ENCODE data around the gene SLC27A4. TPM values are rescaled to one million over a fixed set of nuclear protein-coding genes. Genes with fewer than 3 reads are reported as not detected.
"Not testable (repeated sequence)": the region's sequence is repeated elsewhere in the genome, so short reads cannot be mapped to it uniquely, and the experiment has no call there.

Gene SLC27A4
- total RNA-seq, 1 experiment from 2014 or later: 49.0 TPM

- DNase-seq (ENCODE audit: low spot score): no peak
- in situ Hi-C loops (cut with HindIII; ENCODE audit: low sequenced_read_pairs): no loop called here
These were observed 17.1 kb upstream of the SLC27A4 start for GRCh38 chr9:128323212-128323730.

GRCh38 chr9:128323791-128324190 lies 16.5 kb upstream of the SLC27A4 start:
- DNase-seq (ENCODE audit: low spot score): no peak
- in situ Hi-C loops (cut with HindIII; ENCODE audit: low sequenced_read_pairs): no loop called here

- DNase-seq (ENCODE audit: low spot score): no peak
- in situ Hi-C loops (cut with HindIII; ENCODE audit: low sequenced_read_pairs): no loop called here
These were observed 15.9 kb upstream of the SLC27A4 start for GRCh38 chr9:128324401-128324800.

- no peak for DNase-seq (ENCODE audit: low spot score)
- in situ Hi-C loops (cut with HindIII; ENCODE audit: low sequenced_read_pairs): no loop called here
These were observed 14.7 kb upstream of the SLC27A4 start for GRCh38 chr9:128325629-128326028.

GRCh38 chr9:128333451-128333869 lies 6.9 kb upstream of the SLC27A4 start:
- in situ Hi-C loops (cut with HindIII; ENCODE audit: low sequenced_read_pairs): no loop called here
- no peak for DNase-seq (ENCODE audit: low spot score)

GRCh38 chr9:128335161-128335560 lies 5.2 kb upstream of the SLC27A4 start:
- no peak for DNase-seq (ENCODE audit: low spot score)
- in situ Hi-C loops (cut with HindIII; ENCODE audit: low sequenced_read_pairs): no loop called here

GRCh38 chr9:128335914-128336313 lies 4.4 kb upstream of the SLC27A4 start:
- DNase-seq (ENCODE audit: low spot score): no peak
- in situ Hi-C loops (cut with HindIII; ENCODE audit: low sequenced_read_pairs): no loop called here

- no peak for DNase-seq (ENCODE audit: low spot score)
- in situ Hi-C loops (cut with HindIII; ENCODE audit: low sequenced_read_pairs): no loop called here
These were observed 2.4 kb upstream of the SLC27A4 start for GRCh38 chr9:128337936-128338335.

GRCh38 chr9:128338852-128339614 lies 1.3 kb upstream of the SLC27A4 start:
- in situ Hi-C loops (cut with HindIII; ENCODE audit: low sequenced_read_pairs); DNase-seq (ENCODE audit: low spot score): not testable (repeated sequence)

GRCh38 chr9:128340691-128341434 lies 536 bp downstream of the SLC27A4 start:
- in situ Hi-C loops (cut with HindIII; ENCODE audit: low sequenced_read_pairs): no loop called here
- DNase-seq (ENCODE audit: low spot score): no peak

- in situ Hi-C loops (cut with HindIII; ENCODE audit: low sequenced_read_pairs): no loop called here
- DNase-seq (ENCODE audit: low spot score): peak; percentile 81
These were observed 1.1 kb downstream of the SLC27A4 start for GRCh38 chr9:128341435-128341849.

- in situ Hi-C loops (cut with HindIII; ENCODE audit: low sequenced_read_pairs): no loop called here
- no peak for DNase-seq (ENCODE audit: low spot score)
These were observed 2.8 kb downstream of the SLC27A4 start for GRCh38 chr9:128342971-128343680.

- in situ Hi-C loops (cut with HindIII; ENCODE audit: low sequenced_read_pairs): no loop called here
These were observed 3.5 kb downstream of the SLC27A4 start for GRCh38 chr9:128343855-128344254.

GRCh38 chr9:128344931-128345605 lies 4.7 kb downstream of the SLC27A4 start:
- no peak for DNase-seq (ENCODE audit: low spot score)
- in situ Hi-C loops (cut with HindIII; ENCODE audit: low sequenced_read_pairs): no loop called here

More at GRCh38 chr9:128343855-128344254, 3.5 kb downstream of the SLC27A4 start:
- DNase-seq (ENCODE audit: low spot score): no peak

GRCh38 chr9:128349125-128349524 lies 8.8 kb downstream of the SLC27A4 start:
- in situ Hi-C loops (cut with HindIII; ENCODE audit: low sequenced_read_pairs): no loop called here
- no peak for DNase-seq (ENCODE audit: low spot score)

GRCh38 chr9:128349772-128350171 lies 9.4 kb downstream of the SLC27A4 start:
- DNase-seq (ENCODE audit: low spot score): no peak

GRCh38 chr9:128355451-128355850 lies 15.1 kb downstream of the SLC27A4 start:
- in situ Hi-C loops (cut with HindIII; ENCODE audit: low sequenced_read_pairs): no loop called here
- DNase-seq (ENCODE audit: low spot score): no peak

More at GRCh38 chr9:128349772-128350171, 9.4 kb downstream of the SLC27A4 start:
- in situ Hi-C loops (cut with HindIII; ENCODE audit: low sequenced_read_pairs): no loop called here

- no peak for DNase-seq (ENCODE audit: low spot score)
- in situ Hi-C loops (cut with HindIII; ENCODE audit: low sequenced_read_pairs): no loop called here
These were observed 17.8 kb downstream of the SLC27A4 start for GRCh38 chr9:128358090-128358489.

- DNase-seq (ENCODE audit: low spot score): no peak
- in situ Hi-C loops (cut with HindIII; ENCODE audit: low sequenced_read_pairs): no loop called here
These were observed 18.5 kb downstream of the SLC27A4 start for GRCh38 chr9:128358861-128359260.

Measured in G401 (cell line).